ENCODE data around the gene TRIM60.

The TRIM60 gene

DNA sequence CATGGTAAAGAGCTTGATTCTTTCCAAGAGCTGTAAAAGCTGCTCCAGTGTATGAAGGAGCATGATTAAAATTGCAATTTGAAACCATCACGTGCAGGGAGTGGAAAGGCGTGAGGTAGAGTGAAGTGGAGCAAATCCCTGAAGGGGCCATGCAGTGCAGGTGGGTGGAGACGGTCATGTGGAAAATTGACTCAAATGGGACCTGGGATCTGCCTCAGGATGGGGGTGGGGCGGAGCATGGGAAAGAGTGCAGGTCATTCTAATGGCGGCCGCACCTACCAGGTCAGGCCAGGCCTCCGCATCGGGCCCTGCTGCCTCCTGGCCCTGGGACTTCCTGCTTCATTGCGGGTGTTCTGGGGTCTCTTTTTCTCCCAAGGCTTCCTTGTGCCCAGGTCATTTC, 25.3 kb upstream of the TRIM60 start:
- no peak overlapping the region for H3K27ac ChIP-seq
- TF ChIP-seq, protein P1, sequence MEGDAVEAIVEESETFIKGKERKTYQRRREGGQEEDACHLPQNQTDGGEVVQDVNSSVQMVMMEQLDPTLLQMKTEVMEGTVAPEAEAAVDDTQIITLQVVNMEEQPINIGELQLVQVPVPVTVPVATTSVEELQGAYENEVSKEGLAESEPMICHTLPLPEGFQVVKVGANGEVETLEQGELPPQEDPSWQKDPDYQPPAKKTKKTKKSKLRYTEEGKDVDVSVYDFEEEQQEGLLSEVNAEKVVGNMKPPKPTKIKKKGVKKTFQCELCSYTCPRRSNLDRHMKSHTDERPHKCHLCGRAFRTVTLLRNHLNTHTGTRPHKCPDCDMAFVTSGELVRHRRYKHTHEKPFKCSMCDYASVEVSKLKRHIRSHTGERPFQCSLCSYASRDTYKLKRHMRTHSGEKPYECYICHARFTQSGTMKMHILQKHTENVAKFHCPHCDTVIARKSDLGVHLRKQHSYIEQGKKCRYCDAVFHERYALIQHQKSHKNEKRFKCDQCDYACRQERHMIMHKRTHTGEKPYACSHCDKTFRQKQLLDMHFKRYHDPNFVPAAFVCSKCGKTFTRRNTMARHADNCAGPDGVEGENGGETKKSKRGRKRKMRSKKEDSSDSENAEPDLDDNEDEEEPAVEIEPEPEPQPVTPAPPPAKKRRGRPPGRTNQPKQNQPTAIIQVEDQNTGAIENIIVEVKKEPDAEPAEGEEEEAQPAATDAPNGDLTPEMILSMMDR (IDR thresholded peaks at IDR 0.05), result no peak
- no peak for TF ChIP-seq ZFX (IDR thresholded peaks at IDR 0.05; ENCODE audit: borderline replicate concordance)

DNA sequence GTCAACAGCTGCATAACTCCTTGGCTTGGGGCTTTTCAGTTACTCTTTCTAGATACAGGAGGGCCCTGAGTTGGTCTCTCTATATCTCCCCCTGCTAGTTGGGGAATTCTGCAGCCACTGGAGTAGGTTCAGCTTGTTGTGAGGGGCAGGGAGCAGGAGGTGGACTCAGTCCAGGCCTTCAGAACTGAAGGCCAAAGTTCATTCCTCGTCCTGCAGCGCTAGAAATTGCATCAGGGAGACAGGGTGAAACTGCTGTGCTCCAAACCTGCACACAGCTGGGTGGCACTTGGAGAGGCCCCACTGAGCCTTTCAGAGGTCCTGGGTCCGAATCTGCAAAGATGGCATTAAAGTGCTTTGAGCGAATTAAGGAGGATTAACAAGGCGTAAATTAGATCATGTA, 24.9 kb upstream of the TRIM60 start:
- no peak overlapping the region for H3K27ac ChIP-seq
- TF ChIP-seq, protein P1 (IDR thresholded peaks at IDR 0.05), result no peak
- TF ChIP-seq ZFX (IDR thresholded peaks at IDR 0.05; ENCODE audit: borderline replicate concordance), result no peak

DNA sequence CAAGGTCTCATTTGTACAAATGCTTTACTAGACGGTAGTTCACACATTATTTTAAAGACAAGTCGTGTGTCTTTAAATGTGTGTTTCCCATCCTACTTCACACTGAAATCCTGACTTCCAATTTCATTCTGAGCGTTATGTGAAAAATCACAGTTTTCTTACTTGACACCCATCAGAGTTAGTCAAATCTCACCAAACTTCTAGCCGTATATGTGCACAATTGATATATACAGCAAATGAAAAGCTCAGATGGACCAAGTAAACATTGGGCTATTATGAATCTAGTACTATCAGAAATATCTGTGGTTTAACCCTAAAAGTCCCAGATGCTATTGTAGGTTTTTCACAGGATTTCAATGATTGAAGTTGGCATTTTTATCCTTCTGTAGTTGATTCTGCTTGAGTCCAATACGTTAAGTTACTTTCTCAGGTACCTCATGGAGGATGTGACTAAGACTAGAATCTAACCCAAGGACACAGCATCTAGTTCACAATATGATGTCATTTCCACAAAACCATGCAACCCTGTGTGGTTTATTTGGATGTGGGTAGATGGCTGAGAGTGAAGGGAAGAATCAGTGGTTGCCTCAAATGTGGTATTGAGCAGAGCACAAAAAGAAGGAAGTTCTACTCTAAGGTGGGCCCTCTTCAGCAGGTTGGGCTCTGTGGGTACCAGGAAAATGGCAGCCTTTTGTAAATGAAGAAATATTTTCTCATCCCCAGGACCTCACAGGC, 22.1 kb upstream of the TRIM60 start:
- TF ChIP-seq, protein P1 (IDR thresholded peaks at IDR 0.05), result no peak
- TF ChIP-seq ZFX (IDR thresholded peaks at IDR 0.05; ENCODE audit: borderline replicate concordance), result no peak

DNA sequence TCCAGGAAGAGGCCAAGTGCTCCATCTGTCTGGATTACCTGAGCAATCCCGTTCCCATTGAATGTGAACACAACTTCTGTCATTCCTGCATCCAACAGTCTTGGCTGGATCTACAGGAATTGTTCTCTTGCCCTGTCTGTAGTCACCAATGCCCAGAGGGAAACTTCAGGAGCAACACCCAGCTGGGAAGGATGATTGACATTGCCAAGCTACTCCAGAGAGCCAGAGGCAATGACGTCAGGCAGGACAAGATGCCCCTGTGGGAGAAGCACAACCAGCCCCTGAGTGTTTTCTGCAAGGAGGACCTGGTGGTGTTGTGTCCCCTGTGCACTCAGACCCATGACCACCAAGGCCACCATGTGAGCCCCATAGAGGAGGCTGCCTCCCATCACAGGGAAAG, 21.3 kb upstream of the TRIM60 start:
- TF ChIP-seq, protein P1 (IDR thresholded peaks at IDR 0.05), result no peak
- TF ChIP-seq ZFX (IDR thresholded peaks at IDR 0.05; ENCODE audit: borderline replicate concordance), result no peak

More for the DNA sequence above, 22.1 kb upstream of the TRIM60 start:
- H3K27ac ChIP-seq, result no peak overlapping the region

DNA sequence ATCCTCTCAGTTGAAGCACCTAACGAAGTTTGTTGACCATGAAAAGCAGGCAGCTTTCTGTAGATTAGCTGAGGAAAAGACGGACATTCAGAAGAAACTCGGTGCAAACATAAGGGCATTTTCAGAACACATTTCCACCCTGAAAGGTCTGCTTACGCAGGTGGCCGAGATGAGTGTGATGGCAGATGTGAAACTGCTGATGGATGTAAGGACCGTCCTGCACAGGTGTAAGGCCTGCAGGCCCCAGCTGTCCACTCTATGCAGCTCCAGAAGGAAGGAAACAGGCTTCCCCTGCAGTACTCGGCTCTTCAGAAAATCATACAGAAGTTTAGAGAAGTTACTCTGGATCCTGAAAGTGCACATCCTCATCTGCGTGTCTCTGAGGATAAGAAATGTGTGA, 20.8 kb upstream of the TRIM60 start:
- no peak for TF ChIP-seq ZFX (IDR thresholded peaks at IDR 0.05; ENCODE audit: borderline replicate concordance)
- TF ChIP-seq, protein P1 (IDR thresholded peaks at IDR 0.05), result no peak
- no peak overlapping the region for H3K27ac ChIP-seq

More for the DNA sequence above, 21.3 kb upstream of the TRIM60 start:
- no peak overlapping the region for H3K27ac ChIP-seq

DNA sequence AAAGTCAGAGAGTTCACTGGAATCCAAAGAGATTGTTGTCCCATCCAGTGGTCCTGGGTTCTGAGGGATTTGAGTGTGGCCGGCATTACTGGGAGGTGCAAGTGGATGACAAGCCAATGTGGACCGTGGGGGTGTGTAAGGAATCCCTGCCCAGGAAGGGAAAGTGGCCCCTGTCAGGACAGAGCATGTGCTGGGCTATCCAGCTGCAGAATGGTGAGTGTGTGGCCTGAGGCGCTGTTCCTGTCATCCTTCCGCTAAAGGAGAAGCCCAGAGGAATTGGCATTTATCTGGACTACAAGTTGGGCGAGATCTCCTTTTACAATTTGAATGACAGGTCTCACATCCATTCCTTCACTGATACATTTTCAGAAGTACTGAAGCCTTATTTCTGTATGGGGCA, 20.4 kb upstream of the TRIM60 start:
- H3K27ac ChIP-seq, result no peak overlapping the region
- TF ChIP-seq ZFX (IDR thresholded peaks at IDR 0.05; ENCODE audit: borderline replicate concordance), result no peak
- TF ChIP-seq, protein P1 (IDR thresholded peaks at IDR 0.05), result no peak

DNA sequence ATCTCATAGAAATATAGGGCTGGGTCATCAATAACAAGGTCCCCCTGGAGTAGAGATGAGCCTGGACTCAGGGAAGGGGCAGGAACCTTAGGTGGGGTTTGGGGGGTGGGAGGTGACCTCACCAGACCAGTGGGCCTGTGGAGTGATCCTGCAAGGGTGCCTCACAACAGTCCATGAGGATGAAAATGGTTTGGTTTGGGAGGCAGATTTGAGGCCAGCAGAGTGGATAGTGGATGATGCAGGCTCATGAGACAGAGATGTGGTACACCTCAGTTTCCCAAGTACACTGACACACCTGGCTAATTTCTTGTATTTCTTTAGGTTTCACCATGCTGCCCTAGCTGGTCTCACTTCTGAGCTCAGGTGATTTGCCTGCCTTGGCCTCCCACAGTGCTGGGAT, 18.1 kb upstream of the TRIM60 start:
- TF ChIP-seq, protein P1 (IDR thresholded peaks at IDR 0.05), result no peak
- no peak for TF ChIP-seq ZFX (IDR thresholded peaks at IDR 0.05; ENCODE audit: borderline replicate concordance)
- no peak overlapping the region for H3K27ac ChIP-seq
